Esophagus (tissue), 2 donors: ENCODE results near the gene HNRNPR. TPM values are rescaled to one million over a fixed set of nuclear protein-coding genes. Genes with fewer than 3 reads are reported as not detected.
"Not testable (repeated sequence)": the region's sequence is repeated elsewhere in the genome, so short reads cannot be mapped to it uniquely, and the experiment has no call there.

Source experiments
- H3K27ac ChIP-seq, 2 donors: one replicate each; pipeline ENCODE4 v1.5.1; 2013; ENCODE audit warnings: low read depth in 2 of 2, mild to moderate bottlenecking in 2 of 2, inconsistent platforms in 1 of 2, low read length in 1 of 2, moderate library complexity in 1 of 2
- H3K27me3 ChIP-seq, 2 donors: one replicate each; pipeline ENCODE4 v1.6.1; 2013; ENCODE audit warnings: low read length in 2 of 2, control low read depth in 1 of 2, mild to moderate bottlenecking in 1 of 2; ENCODE audit not compliant: insufficient read depth in 2 of 2, control insufficient read depth in 1 of 2
- H3K36me3 ChIP-seq, 2 donors: one replicate each; pipeline ENCODE4 v1.6.1; 2013; ENCODE audit warnings: low read length in 1 of 2; ENCODE audit not compliant: control insufficient read depth in 2 of 2, insufficient read depth in 2 of 2
- H3K4me1 ChIP-seq, 2 donors: one replicate each; pipeline ENCODE4 v1.6.1; 2013; ENCODE audit warnings: low read length in 1 of 2; ENCODE audit not compliant: control insufficient read depth in 2 of 2, insufficient read depth in 2 of 2
- H3K4me3 ChIP-seq, 2 donors: one replicate each; pipeline ENCODE4 v1.5.1; 2013; ENCODE audit warnings: low read length in 2 of 2, mild to moderate bottlenecking in 2 of 2, low read depth in 1 of 2, moderate library complexity in 1 of 2
- H3K9me3 ChIP-seq, 2 donors: one replicate each; pipeline ENCODE4 v1.6.1; 2013; ENCODE audit warnings: mild to moderate bottlenecking in 2 of 2, low read depth in 1 of 2, low read length in 1 of 2, moderate library complexity in 1 of 2; ENCODE audit not compliant: control insufficient read depth in 2 of 2, insufficient read depth in 1 of 2
- WGBS, 2 donors: extraction: QIAGEN DNeasy Blood & Tissue Kit; methylation state at CpG; one replicate each; pipeline ENCODE4 v1.1.7; 2013; 5-methylcytosine and 5-hydroxymethylcytosine counted together
- polyA plus RNA-seq, 2 donors: library from polyadenylated mRNA; stranded (reverse); fragments of 200-250 nt; gene quantifications; one replicate each; pipeline ENCODE4 v1.2.3, GENCODE V29; 2013
- donor health status: healthy with polysubstance abuse.
- donor health status: Bipolar disorder and iron deficiency.

HNRNPR gene
- polyA plus RNA-seq, 2 donors: 46.5 to 62.3 TPM

GRCh38 chr1:23381233-23381885 lies 37.3 kb upstream of the HNRNPR start:
- no peak overlapping the region for H3K4me3 ChIP-seq
- H3K36me3 ChIP-seq: peaks cover 0 to 3% of the 10 kb centered on the region in 2 donors
- H3K9me3 ChIP-seq: no peaks in the 10 kb centered on the region
- H3K27me3 ChIP-seq: no peaks in the 10 kb centered on the region
- H3K27ac ChIP-seq: no peak overlapping the region
- WGBS, 2 donors: 79 to 83% methylated on average over 5 of the region's 5 CpGs
- peaks cover 0 to 18% of the 10 kb centered on the region in 2 donors for H3K4me1 ChIP-seq

DNA sequence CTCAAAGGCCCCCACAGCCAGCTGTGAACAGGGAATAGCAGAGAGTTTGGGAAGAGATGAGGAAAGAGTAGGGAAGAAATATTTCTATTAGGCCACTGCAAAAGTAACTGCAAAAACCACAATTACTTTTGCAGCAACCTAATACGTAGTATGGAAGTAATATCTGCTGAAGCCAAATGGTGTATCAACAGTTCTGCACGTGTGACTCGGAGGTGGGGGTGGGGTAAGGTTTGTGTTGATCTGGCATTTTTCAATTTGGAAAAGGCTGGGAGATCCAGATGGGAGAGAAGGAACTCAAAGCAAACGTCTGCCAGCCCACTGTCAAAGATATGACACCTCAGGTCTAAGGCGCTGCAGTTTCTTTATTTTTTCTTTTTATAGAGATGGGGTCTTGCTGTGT lies 36.6 kb upstream of the HNRNPR start:
- Histone ChIP-seq H3K4me3 (no peak overlapping the region), H3K9me3 (no peaks in the 10 kb centered on the region), H3K27me3 (no peaks in the 10 kb centered on the region), H3K4me1 (peaks cover 0 to 18% of the 10 kb centered on the region in 2 donors), H3K36me3 (peaks cover 0 to 3% of the 10 kb centered on the region in 2 donors), H3K27ac (no peak overlapping the region)
- 59 to 61% methylated on average over 5 of the region's 5 CpGs for WGBS, 2 donors

DNA sequence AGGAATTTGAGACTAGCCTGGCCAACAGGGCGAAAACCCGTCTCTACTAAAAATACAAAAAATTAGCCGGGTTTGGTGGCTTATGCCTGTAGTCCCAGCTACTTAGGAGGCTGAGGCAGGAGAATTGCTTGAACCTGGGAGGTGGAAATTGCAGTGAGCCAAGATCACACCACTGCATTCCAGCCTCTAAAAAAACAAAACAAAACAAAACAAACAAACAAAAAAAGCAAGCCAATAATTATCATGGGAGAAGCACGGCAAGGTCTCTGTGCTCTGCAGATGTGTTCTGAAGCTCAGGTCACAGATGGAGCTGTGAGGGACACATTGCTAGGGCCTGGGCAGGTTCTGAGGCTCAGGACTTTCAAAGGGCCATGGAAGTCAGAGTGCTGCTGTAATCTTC lies 36.2 kb upstream of the HNRNPR start:
- H3K27ac ChIP-seq: not testable (repeated sequence)
- 59 to 65% methylated on average over 4 of the region's 4 CpGs for WGBS, 2 donors
- peaks cover 0 to 18% of the 10 kb centered on the region in 2 donors for H3K4me1 ChIP-seq

DNA sequence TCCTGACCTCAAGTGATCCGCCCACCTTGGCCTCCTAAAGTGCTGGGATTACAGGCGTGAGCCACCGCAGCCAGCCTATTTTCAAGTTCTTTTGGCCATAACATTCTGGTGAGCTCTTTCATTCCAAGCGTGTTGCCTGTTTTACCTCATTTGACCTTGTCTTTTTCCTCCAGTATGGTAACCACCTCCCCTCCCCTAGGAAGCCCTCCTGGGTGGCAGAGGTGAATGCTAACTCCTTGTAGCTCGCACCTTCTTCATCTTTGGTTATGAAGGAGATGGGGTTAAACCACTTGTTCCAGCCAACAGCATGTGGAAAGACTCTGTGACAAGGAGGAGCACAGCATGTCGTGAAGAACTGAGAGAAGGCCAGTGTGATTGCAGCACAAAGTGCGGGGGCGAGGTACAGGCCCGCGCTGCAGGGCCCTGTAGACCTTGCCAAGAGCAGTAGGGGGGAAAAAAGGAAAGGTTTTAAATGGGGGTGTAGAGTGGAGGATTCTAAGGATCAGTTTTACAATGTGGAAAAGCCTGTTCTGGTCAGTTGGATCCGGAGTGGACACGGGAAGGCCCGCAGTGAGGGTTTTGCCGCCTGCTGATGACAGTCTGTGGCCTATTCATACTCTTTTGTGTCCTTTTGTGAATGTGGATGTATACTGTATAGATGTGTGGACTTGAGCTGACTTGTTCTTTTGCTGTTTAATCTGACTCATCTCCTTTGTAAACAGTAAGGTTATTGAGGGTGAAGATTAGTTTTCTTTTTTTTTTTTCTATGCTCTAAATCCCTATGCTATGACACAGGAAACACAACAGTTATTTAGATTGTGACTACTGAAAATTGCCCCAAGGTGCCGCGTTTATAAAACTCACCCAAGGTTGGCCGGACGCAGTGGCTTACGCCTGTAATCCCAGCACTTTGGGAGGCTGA lies 33.1 kb upstream of the HNRNPR start:
- Histone ChIP-seq H3K4me3 (no peak overlapping the region), H3K4me1 (peaks cover 0 to 5% of the 10 kb centered on the region in 2 donors), H3K27me3 (no peaks in the 10 kb centered on the region), H3K27ac (peak overlapping the region; percentile 77 to 88), H3K36me3 (no peaks in the 10 kb centered on the region), H3K9me3 (no peaks in the 10 kb centered on the region)
- 35 to 49% methylated on average over 19 of the region's 19 CpGs for WGBS, 2 donors

More for the DNA sequence above, 36.2 kb upstream of the HNRNPR start:
- not testable (repeated sequence) for H3K36me3 ChIP-seq, H3K27me3 ChIP-seq, H3K9me3 ChIP-seq, H3K4me3 ChIP-seq

- H3K4me3 ChIP-seq, H3K9me3 ChIP-seq, H3K36me3 ChIP-seq, H3K27ac ChIP-seq, H3K27me3 ChIP-seq: not testable (repeated sequence)
- H3K4me1 ChIP-seq: peaks cover 7 to 18% of the 10 kb centered on the region in 2 donors
- WGBS, 2 donors: 70 to 77% methylated on average over 12 of the region's 12 CpGs
Observed at GRCh38 chr1:23374079-23374735, 30.1 kb upstream of the HNRNPR start.

DNA sequence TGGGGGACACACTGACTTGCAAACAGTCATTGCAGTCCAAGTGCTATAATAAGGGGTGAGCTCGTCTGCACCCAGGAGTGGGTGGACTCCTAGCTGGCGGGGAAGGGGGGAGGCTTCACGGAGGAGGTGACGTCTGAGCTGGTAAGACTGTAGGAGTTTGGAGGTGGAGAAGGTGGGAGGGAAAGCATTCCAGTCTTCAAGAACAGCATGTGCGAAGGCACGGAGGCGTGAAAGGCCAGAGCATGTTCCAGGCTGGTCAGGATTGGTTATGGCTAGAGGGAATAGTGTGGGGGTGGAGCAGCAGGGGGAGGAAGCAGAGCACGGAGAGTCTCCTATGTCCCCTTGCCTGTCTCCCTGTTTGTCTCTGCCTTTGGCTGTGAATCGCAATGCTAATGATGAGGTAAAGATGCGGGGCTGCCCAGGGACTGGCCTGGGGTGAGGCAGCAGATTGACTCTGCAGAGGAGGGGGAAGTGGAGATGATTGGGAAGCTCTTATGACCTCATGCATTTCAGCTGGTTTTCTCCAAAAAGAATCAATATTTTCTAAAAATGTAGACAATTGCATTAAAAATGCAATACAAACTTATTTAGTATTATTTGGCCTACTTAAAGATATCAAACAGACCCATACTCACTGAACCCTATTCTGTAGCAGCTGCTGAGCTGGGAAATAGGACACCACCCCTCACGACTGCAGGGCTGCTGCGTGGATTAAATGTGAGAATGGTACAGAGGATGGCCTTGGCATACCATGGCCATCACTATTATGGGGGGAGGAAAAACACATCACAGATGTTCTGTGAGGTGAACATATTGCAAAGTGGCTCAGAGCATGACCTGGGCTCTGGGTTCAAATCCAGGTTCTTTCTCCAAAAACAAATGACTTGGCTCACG lies 28.1 kb upstream of the HNRNPR start:
- peaks cover 7 to 18% of the 10 kb centered on the region in 2 donors for H3K4me1 ChIP-seq
- peak overlapping the region in 1 of 2 donors; percentile 64 for H3K27ac ChIP-seq
- WGBS, 2 donors: 67 to 70% methylated on average over 13 of the region's 13 CpGs
- no peaks in the 10 kb centered on the region for H3K27me3 ChIP-seq
- H3K36me3 ChIP-seq: no peaks in the 10 kb centered on the region
- no peaks in the 10 kb centered on the region for H3K9me3 ChIP-seq
- no peak overlapping the region for H3K4me3 ChIP-seq

GRCh38 chr1:23370709-23371584 lies 26.9 kb upstream of the HNRNPR start:
- H3K36me3 ChIP-seq: no peaks in the 10 kb centered on the region

DNA sequence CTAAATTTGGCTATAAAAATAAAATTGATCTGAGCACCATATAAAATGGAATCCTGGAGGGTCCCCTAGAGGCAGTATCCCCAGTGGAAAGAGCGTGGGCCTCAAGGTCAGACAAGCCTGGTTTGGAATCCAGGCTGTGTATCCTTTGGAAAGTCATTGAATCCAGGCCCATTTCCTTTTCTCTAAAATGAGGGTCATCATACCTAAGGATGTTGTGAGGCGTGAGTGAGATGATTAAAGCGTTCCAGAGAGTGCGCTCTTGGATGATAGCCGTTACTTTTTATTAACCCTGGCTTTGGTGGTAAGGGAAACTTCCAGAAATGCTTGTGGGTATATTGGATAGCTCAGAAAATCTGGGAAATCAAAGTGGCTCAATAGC lies 26.2 kb upstream of the HNRNPR start:
- 31 to 40% methylated on average over 5 of the region's 5 CpGs for WGBS, 2 donors

More at GRCh38 chr1:23370709-23371584, 26.9 kb upstream of the HNRNPR start:
- Histone ChIP-seq H3K4me3 (no peak overlapping the region), H3K27me3 (no peaks in the 10 kb centered on the region), H3K27ac (peak overlapping the region; percentile 87 to 93), H3K9me3 (no peaks in the 10 kb centered on the region), H3K4me1 (peaks cover 7 to 14% of the 10 kb centered on the region in 2 donors)
- 26 to 29% methylated on average over 13 of the region's 13 CpGs for WGBS, 2 donors

More for the DNA sequence above, 26.2 kb upstream of the HNRNPR start:
- no peaks in the 10 kb centered on the region for H3K9me3 ChIP-seq
- peak overlapping the region in 1 of 2 donors; percentile 95 for H3K4me3 ChIP-seq
- H3K27me3 ChIP-seq: no peaks in the 10 kb centered on the region
- H3K36me3 ChIP-seq: no peaks in the 10 kb centered on the region
- peak overlapping the region; percentile 87 to 93 for H3K27ac ChIP-seq
- peaks cover 7 to 14% of the 10 kb centered on the region in 2 donors for H3K4me1 ChIP-seq
